GM12878 (cell line): ENCODE data around the gene ZNF710. TPM values are rescaled to one million over a fixed set of nuclear protein-coding genes. Genes with fewer than 3 reads are reported as not detected.

ENCODE experiments used
- ATAC-seq: fragments of 200-7000 bp; cut with Tn5 transposase; 3 replicates; pipeline ENCODE4 v1.9.1; 2020; ENCODE audit warnings: mild to moderate bottlenecking, moderate library complexity
- BruUV-seq: library from RNA; stranded (reverse); fragments of 400-500 nt; replicated peaks from 2 replicates; lab custom pipeline; 2021; lab: Mats Ljungman, UMichigan
- CTCF ChIA-PET: fragments of 300-600 bp; sonication (Branson Sonifier 250); formaldehyde crosslinking; extraction: SDS; loops from one replicate; lab custom pipeline; 2021; ENCODE audit warnings: inconsistent platforms; lab: Yijun Ruan, JAX
- POLR2A ChIA-PET: fragments of 350-600 bp; formaldehyde crosslinking; extraction: SDS; loops from one replicate; lab custom pipeline; 2021; ENCODE audit warnings: inconsistent platforms; lab: Charles Lee
- RAD21 ChIA-PET: fragments of 300-600 bp; sonication (Branson Sonifier 250); formaldehyde crosslinking; loops from one replicate; lab custom pipeline; 2023; ENCODE audit warnings: antibody characterized with exemption; ENCODE audit not compliant: unreplicated experiment; lab: Charles Lee
- SMC1A ChIA-PET: fragments of 300-600 bp; sonication (Branson Sonifier 250); formaldehyde crosslinking; loops from one replicate; lab custom pipeline; 2023; ENCODE audit not compliant: unreplicated experiment, uncharacterized antibody; lab: Charles Lee
- DNase-seq: peaks from one replicate; pipeline ENCODE4 v3.0.0-alpha.2; 2011; ENCODE audit warnings: low read depth, low spot score
- FAIRE-seq: peaks from 3 replicates; lab custom pipeline; 2011; peaks lifted over from hg19 to GRCh38; lab: Jason Lieb, UNC
- H2AFZ ChIP-seq: 2 replicates; pipeline ENCODE4 v1.6.0; 2011; ENCODE audit warnings: low read depth, low read length, control low read depth; ENCODE audit not compliant: control insufficient read depth
- H3K27ac ChIP-seq: 2 replicates; pipeline ENCODE4 v1.5.1; 2011; ENCODE audit warnings: control low read depth; ENCODE audit not compliant: control insufficient read depth, insufficient read depth
- H3K27me3 ChIP-seq, 2 experiments: replicated peaks in 1 of 2; 2 replicates each; pipeline versions ENCODE4 v1.6.0 to v1.6.1; 2011; ENCODE audit warnings: low read length in 1 of 2; ENCODE audit not compliant: control insufficient read depth in 2 of 2, insufficient read depth in 2 of 2
- H3K36me3 ChIP-seq, 2 experiments: 2 replicates each; pipeline ENCODE4 v1.5.1; 2011; ENCODE audit warnings: low read length in 1 of 2; ENCODE audit not compliant: control insufficient read depth in 2 of 2, insufficient read depth in 2 of 2
- H3K4me1 ChIP-seq: 2 replicates; pipeline ENCODE4 v1.6.1; 2011; ENCODE audit warnings: mild to moderate bottlenecking, low read length, moderate library complexity, mixed read lengths; ENCODE audit not compliant: control insufficient read depth, insufficient read depth
- H3K4me2 ChIP-seq: 2 replicates; pipeline ENCODE4 v1.6.0; 2011; ENCODE audit warnings: control low read depth; ENCODE audit not compliant: control insufficient read depth, insufficient read depth
- H3K4me3 ChIP-seq: fragments of 200-600 bp; sonication (generic); 2 replicates; pipeline ENCODE4 v1.5.1; 2016
- H3K79me2 ChIP-seq: 2 replicates; pipeline ENCODE4 v1.6.0; 2011; ENCODE audit warnings: low read length; ENCODE audit not compliant: control insufficient read depth, insufficient read depth
- H3K9ac ChIP-seq: 2 replicates; pipeline ENCODE4 v1.8.0; 2011; ENCODE audit warnings: low read length, control low read depth, mixed read lengths; ENCODE audit not compliant: control insufficient read depth, insufficient read depth
- H3K9me3 ChIP-seq: replicated peaks from 3 replicates; pipeline ENCODE4 v1.5.1; 2011; ENCODE audit warnings: mild to moderate bottlenecking, low read length; ENCODE audit not compliant: control insufficient read depth, insufficient read depth
- H4K20me1 ChIP-seq: 2 replicates; pipeline ENCODE4 v1.6.0; 2011; ENCODE audit not compliant: control insufficient read depth, insufficient read depth
- CREM ChIP-seq: IDR thresholded peaks from 2 replicates; pipeline ENCODE4 v1.6.1; 2014; ENCODE audit warnings: antibody characterized with exemption, low read depth
- DPF2 ChIP-seq: fragments of 450-650 bp; IDR thresholded peaks from 2 replicates; pipeline ENCODE4 v1.6.1; 2017; ENCODE audit warnings: mild to moderate bottlenecking
- EGR1 ChIP-seq, 2 experiments: IDR thresholded peaks; 1 replicate in 1 of 2; 2 replicates in 1 of 2; pipeline ENCODE4 v1.6.1; 2011 to 2012; ENCODE audit warnings: low read depth in 2 of 2, low read length in 2 of 2, borderline replicate concordance in 1 of 2, mild to moderate bottlenecking in 1 of 2, moderate library complexity in 1 of 2
- IKZF1 ChIP-seq: fragments of 450-650 bp; conservative IDR thresholded peaks from 2 replicates; pipeline ENCODE4 v1.6.1; 2017; ENCODE audit warnings: antibody characterized with exemption, mild to moderate bottlenecking
- JUNB ChIP-seq: IDR thresholded peaks from 2 replicates; pipeline ENCODE4 v1.6.1; 2016; ENCODE audit warnings: antibody characterized with exemption, mild to moderate bottlenecking
- MAX ChIP-seq: IDR thresholded peaks from 2 replicates; pipeline ENCODE4 v1.6.1; 2012; ENCODE audit warnings: low read depth, low read length, improper control_type of control experiment
- NR2C2 ChIP-seq: IDR thresholded peaks from 2 replicates; pipeline ENCODE4 v1.6.1; 2011; ENCODE audit warnings: borderline replicate concordance, low read depth; ENCODE audit not compliant: control insufficient read depth, insufficient read length
- NR2F1 ChIP-seq: fragments of 450-650 bp; conservative IDR thresholded peaks from 2 replicates; pipeline ENCODE4 v1.6.1; 2017; ENCODE audit warnings: mild to moderate bottlenecking
- NRF1 ChIP-seq: conservative IDR thresholded peaks from 2 replicates; pipeline ENCODE4 v1.6.1; 2011; ENCODE audit warnings: mild to moderate bottlenecking, low read depth, low read length, improper control_type of control experiment
- POLR2AphosphoS5 ChIP-seq: IDR thresholded peaks from 2 replicates; pipeline ENCODE4 v1.6.1; 2011; ENCODE audit warnings: mild to moderate bottlenecking, low read length, inconsistent platforms
- RB1 ChIP-seq: fragments of 450-650 bp; formaldehyde crosslinking; IDR thresholded peaks from 2 replicates; pipeline ENCODE4 v1.6.1; 2017; ENCODE audit warnings: mild to moderate bottlenecking, borderline replicate concordance
- SMC3 ChIP-seq: IDR thresholded peaks from 2 replicates; pipeline ENCODE4 v1.6.1; 2011; ENCODE audit warnings: low read length, improper control_type of control experiment, borderline replicate concordance
- SREBF2 ChIP-seq: IDR thresholded peaks from 2 replicates; pipeline ENCODE4 v1.6.1; 2012; ENCODE audit warnings: mild to moderate bottlenecking, low read length
- ZBTB4 ChIP-seq: fragments of 450-650 bp; formaldehyde crosslinking; IDR thresholded peaks from 2 replicates; pipeline ENCODE4 v1.4.0; 2022; ENCODE audit warnings: mild to moderate bottlenecking, moderate library complexity
- ZNF24 ChIP-seq: fragments of 450-650 bp; IDR thresholded peaks from 2 replicates; pipeline ENCODE4 v1.6.1; 2017; ENCODE audit warnings: antibody characterized with exemption, mild to moderate bottlenecking
- ZNF274 ChIP-seq: IDR thresholded peaks from one replicate; pipeline ENCODE4 v1.8.0; 2011; ENCODE audit not compliant: insufficient read length, insufficient read depth
- ZZZ3 ChIP-seq: IDR thresholded peaks from 2 replicates; pipeline ENCODE4 v1.6.1; 2011; ENCODE audit warnings: low read depth; ENCODE audit not compliant: control insufficient read depth, insufficient read length
- WGBS: methylation state at CpG from one replicate; pipeline ENCODE4 v1.1.6; 2016; ENCODE audit warnings: low lambda C conversion rate; ENCODE audit not compliant: insufficient replicate concordance, insufficient coverage; ENCODE audit errors: missing lambda C conversion rate; 5-methylcytosine and 5-hydroxymethylcytosine counted together
- in situ Hi-C: fragments of 300-500 bp; cut with MboI; formaldehyde crosslinking; loops from 9 replicates; pipeline ENCODE4 v1.14.3; 2018; ENCODE audit warnings: mixed read lengths
- intact Hi-C: fragments of 100-400 bp; cut with micrococcal nuclease; formaldehyde crosslinking; loops from one replicate; pipeline ENCODE4 v1.14.2; 2022; ENCODE audit not compliant: unreplicated experiment
- polyA plus RNA-seq, 11 experiments: library from polyadenylated mRNA; depleted of rRNA in 4 of 11; unstranded in 6 of 11; stranded (reverse) in 5 of 11; fragments of >200 nt; fragmentation: Nextera tagmentation in 4 of 11; fragmentation: Illumina TruSeq in 1 of 11; extraction: Ambion mirVana in 4 of 11; extraction: Trizol in 1 of 11; gene quantifications; 1 replicate in 1 of 11; 2 replicates in 10 of 11; pipeline versions ENCODE4 v1.2.1 to v1.2.3, GENCODE V29; 2011 to 2016; ENCODE audit warnings: inconsistent platforms in 2 of 11, missing spikeins in 2 of 11, low read depth in 1 of 11
- total RNA-seq, 4 experiments: library from RNA; depleted of rRNA in 3 of 4; stranded (reverse); fragments of >200 nt in 3 of 4; fragmentation: Illumina TruSeq in 1 of 4; extraction: Trizol in 1 of 4; gene quantifications; 2 replicates each; pipeline versions ENCODE4 v1.2.1 to v1.2.3, GENCODE V29; 2013 to 2021
- TF ChIP-seq, protein P1 (sequence below): IDR thresholded peaks from 2 replicates; pipeline ENCODE4 v1.6.1; 2011; ENCODE audit warnings: low read depth, mild to moderate bottlenecking, low read length, moderate library complexity, borderline replicate concordance; ENCODE audit errors: extremely low read depth
- TF ChIP-seq, protein P2 (sequence below): fragments of 450-650 bp; IDR thresholded peaks from 2 replicates; pipeline ENCODE4 v1.6.1; 2017; ENCODE audit warnings: borderline replicate concordance

The ZNF710 gene
- total and polyA plus RNA-seq, 10 of the 15 experiments (the other 5 are each of a cell fraction or from before 2014, with no cell fraction given) = 1.4 to 43.5 (median 9.8) TPM

DNA sequence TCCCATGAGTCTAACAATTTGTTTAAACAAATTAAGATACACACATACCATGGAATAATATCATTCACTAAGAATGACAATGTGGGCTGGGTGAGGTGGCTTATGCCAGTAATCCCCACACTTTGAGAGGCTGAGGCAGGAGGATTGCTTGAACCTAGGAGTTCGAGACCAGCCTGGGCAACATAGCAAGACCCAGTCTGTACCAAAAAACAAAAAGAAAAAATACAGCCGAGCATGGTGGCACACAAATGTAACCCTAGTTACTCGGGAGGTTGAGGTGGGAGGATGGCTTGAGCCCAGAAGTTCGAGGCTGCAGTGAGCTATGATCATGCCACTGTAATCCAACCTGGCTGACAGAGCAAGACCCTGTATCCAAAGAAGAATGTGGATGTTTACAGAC, 4.0 kb upstream of the ZNF710 start:
- no peak for FAIRE-seq
- 55% methylated on average over 4 of the region's 4 CpGs for WGBS
- TF ChIP-seq SMC3 = no peak
- TF ChIP-seq, protein P1, sequence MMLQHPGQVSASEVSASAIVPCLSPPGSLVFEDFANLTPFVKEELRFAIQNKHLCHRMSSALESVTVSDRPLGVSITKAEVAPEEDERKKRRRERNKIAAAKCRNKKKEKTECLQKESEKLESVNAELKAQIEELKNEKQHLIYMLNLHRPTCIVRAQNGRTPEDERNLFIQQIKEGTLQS = no peak
- TF ChIP-seq ZBTB4 (CRISPR knock-in tag) = no peak
- TF ChIP-seq NR2C2 = no peak
- no peak for TF ChIP-seq ZNF24
- TF ChIP-seq SREBF2 = no peak
- TF ChIP-seq NR2F1 = no peak
- TF ChIP-seq ZNF274 = no peak
- TF ChIP-seq DPF2 = no peak
- TF ChIP-seq JUNB = no peak
- TF ChIP-seq, protein P2, sequence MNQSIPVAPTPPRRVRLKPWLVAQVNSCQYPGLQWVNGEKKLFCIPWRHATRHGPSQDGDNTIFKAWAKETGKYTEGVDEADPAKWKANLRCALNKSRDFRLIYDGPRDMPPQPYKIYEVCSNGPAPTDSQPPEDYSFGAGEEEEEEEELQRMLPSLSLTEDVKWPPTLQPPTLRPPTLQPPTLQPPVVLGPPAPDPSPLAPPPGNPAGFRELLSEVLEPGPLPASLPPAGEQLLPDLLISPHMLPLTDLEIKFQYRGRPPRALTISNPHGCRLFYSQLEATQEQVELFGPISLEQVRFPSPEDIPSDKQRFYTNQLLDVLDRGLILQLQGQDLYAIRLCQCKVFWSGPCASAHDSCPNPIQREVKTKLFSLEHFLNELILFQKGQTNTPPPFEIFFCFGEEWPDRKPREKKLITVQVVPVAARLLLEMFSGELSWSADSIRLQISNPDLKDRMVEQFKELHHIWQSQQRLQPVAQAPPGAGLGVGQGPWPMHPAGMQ = no peak
- no peak for TF ChIP-seq POLR2AphosphoS5
- TF ChIP-seq CREM = no peak
- no peak for TF ChIP-seq RB1
- TF ChIP-seq EGR1 (IDR thresholded peaks at IDR 0.05; ENCODE audit: borderline replicate concordance in 1 of 2, low read depth in 2 of 2, low read length in 2 of 2) = no peak
- TF ChIP-seq IKZF1 = no peak
- TF ChIP-seq NRF1 = no peak
- no peak for TF ChIP-seq MAX
- no peak for TF ChIP-seq ZZZ3
- no peak overlapping the region for H3K27ac ChIP-seq
- H3K4me2 ChIP-seq = no peak overlapping the region
- H3K36me3 ChIP-seq = no peaks in the 10 kb centered on the region
- DNase-seq = no peak
- no peak for ATAC-seq
- H3K9me3 ChIP-seq = no peaks in the 10 kb centered on the region
- no peaks in the 10 kb centered on the region; a peak in 1 of 4 replicates for H3K27me3 ChIP-seq
- no peak overlapping the region for H3K9ac ChIP-seq
- ChIA-PET POLR2A (no interaction called here), RAD21 (no interaction called here), CTCF (interaction anchor here (1.7 kb wide), 1 partner anchor 122 kb away, joined by 5 read pairs; no protein-coding TSS in a partner anchor), SMC1A (no interaction called here)
- H2AFZ ChIP-seq = no peak overlapping the region
- H3K79me2 ChIP-seq = peaks cover 4% of the 10 kb centered on the region; the same call in 1 of the 2 replicates
- intact Hi-C loops = no loop called here
- in situ Hi-C loops = no loop called here
- no TSS peak for BruUV-seq
- no peaks in the 10 kb centered on the region for H4K20me1 ChIP-seq
- H3K4me1 ChIP-seq = peaks cover 3% of the 10 kb centered on the region; the same call in 1 of the 2 replicates
- no peak overlapping the region for H3K4me3 ChIP-seq
